A673 (cell line): Measurements from ENCODE around the gene ITCH. TPM values are rescaled to one million over a fixed set of nuclear protein-coding genes. Genes with fewer than 3 reads are reported as not detected.

Experiments used
- BruUV-seq: library from RNA; stranded (reverse); fragments of 400-500 nt; replicated peaks from 2 replicates; lab custom pipeline; 2021; lab: Mats Ljungman, UMichigan
- CTCF ChIA-PET: fragments of 300-600 bp; sonication (Branson Sonifier 250); formaldehyde crosslinking; loops from one replicate; lab custom pipeline; 2022; ENCODE audit warnings: antibody characterized with exemption; lab: Charles Lee
- POLR2A ChIA-PET: fragments of 300-600 bp; sonication (Branson Sonifier 250); formaldehyde crosslinking; loops from one replicate; lab custom pipeline; 2022; ENCODE audit warnings: antibody characterized with exemption; ENCODE audit not compliant: low non-redundant PET; lab: Charles Lee
- DNase-seq: peaks from one replicate; pipeline ENCODE4 v3.0.0-alpha.2; 2015; ENCODE audit warnings: low spot score
- H3K27ac ChIP-seq: fragments of 200-600 bp; sonication (generic); 2 replicates; pipeline ENCODE4 v1.5.1; 2016; ENCODE audit warnings: mixed run types, low read depth, mild to moderate bottlenecking, mixed read lengths, antibody characterized with exemption, low read length; ENCODE audit not compliant: poor library complexity, severe bottlenecking
- H3K27me3 ChIP-seq: fragments of 200-600 bp; sonication (generic); replicated peaks from 2 replicates; pipeline ENCODE4 v1.6.1; 2017; ENCODE audit warnings: mixed run types, low read depth, mild to moderate bottlenecking, mixed read lengths, antibody characterized with exemption, low read length; ENCODE audit not compliant: insufficient read depth, poor library complexity
- H3K36me3 ChIP-seq: fragments of 200-600 bp; sonication (generic); 2 replicates; pipeline ENCODE4 v1.6.1; 2016; ENCODE audit warnings: mixed run types, mild to moderate bottlenecking, mixed read lengths, antibody characterized with exemption, low read length; ENCODE audit not compliant: insufficient read depth, poor library complexity, severe bottlenecking
- H3K4me1 ChIP-seq: fragments of 200-600 bp; sonication (generic); 2 replicates; pipeline ENCODE4 v1.6.1; 2017; ENCODE audit warnings: mixed run types, mild to moderate bottlenecking, mixed read lengths, antibody characterized with exemption, low read length; ENCODE audit not compliant: insufficient read depth, poor library complexity, severe bottlenecking
- H3K4me3 ChIP-seq: fragments of 200-600 bp; sonication (generic); 2 replicates; pipeline ENCODE4 v1.5.1; 2016; ENCODE audit warnings: low read depth, mixed run types, mild to moderate bottlenecking, mixed read lengths, low read length; ENCODE audit not compliant: poor library complexity, severe bottlenecking
- H3K9me3 ChIP-seq: fragments of 200-600 bp; sonication (generic); 2 replicates; pipeline ENCODE4 v1.6.1; 2016; ENCODE audit warnings: mixed run types, low read depth, mild to moderate bottlenecking, mixed read lengths, antibody characterized with exemption, low read length; ENCODE audit not compliant: poor library complexity, severe bottlenecking
- CTCF ChIP-seq: fragments of 300-800, 200-600 bp; sonication (generic); conservative IDR thresholded peaks from 2 replicates; pipeline ENCODE4 v1.5.1; 2017; ENCODE audit warnings: low read depth, mild to moderate bottlenecking, antibody characterized with exemption, low read length, moderate library complexity, mixed read lengths
- EZH2 ChIP-seq: fragments of 200-600 bp; sonication (generic); IDR thresholded peaks from 2 replicates; pipeline ENCODE4 v1.6.1; 2017; ENCODE audit warnings: borderline replicate concordance, low read depth, mild to moderate bottlenecking, mixed read lengths, antibody characterized with exemption, low read length; ENCODE audit not compliant: poor library complexity, severe bottlenecking
- intact Hi-C: fragments of 100-400 bp; cut with micrococcal nuclease; formaldehyde crosslinking; loops from one replicate; pipeline ENCODE4 v1.10.0; 2022; ENCODE audit not compliant: unreplicated experiment
- total RNA-seq: library from RNA; stranded (reverse); gene quantifications from 2 replicates; pipeline ENCODE4 v1.2.3, GENCODE V29; 2021

The ITCH gene
- total RNA-seq, 1 experiment from 2014 or later = 56.2 TPM

- H3K4me1 ChIP-seq = peaks cover 9% of the 10 kb centered on the region
- ChIA-PET POLR2A (no interaction called here), CTCF (no interaction called here)
- TF ChIP-seq CTCF = no peak
- TF ChIP-seq EZH2 = no peak
- H3K4me3 ChIP-seq = no peak overlapping the region
- no TSS peak for BruUV-seq
- H3K27me3 ChIP-seq = no peaks in the 10 kb centered on the region
- DNase-seq = no peak
- intact Hi-C loops = no loop called here
- no peaks in the 10 kb centered on the region for H3K9me3 ChIP-seq
- H3K36me3 ChIP-seq = peaks cover 31% of the 10 kb centered on the region
- H3K27ac ChIP-seq = no peak overlapping the region
Observed at GRCh38 chr20:34369265-34369664, 6.2 kb downstream of the ITCH start.

- H3K27ac ChIP-seq = no peak overlapping the region
- H3K4me1 ChIP-seq = peaks cover 6% of the 10 kb centered on the region
- ChIA-PET CTCF (no interaction called here), POLR2A (no interaction called here)
- peaks cover 34% of the 10 kb centered on the region for H3K36me3 ChIP-seq
- intact Hi-C loops = no loop called here
- no peak for TF ChIP-seq EZH2
- no peak for TF ChIP-seq CTCF
- BruUV-seq = no TSS peak
- no peaks in the 10 kb centered on the region for H3K27me3 ChIP-seq
- no peaks in the 10 kb centered on the region for H3K9me3 ChIP-seq
- no peak overlapping the region for H3K4me3 ChIP-seq
- no peak for DNase-seq
Observed at GRCh38 chr20:34370062-34370461, 7.0 kb downstream of the ITCH start.

GRCh38 chr20:34373445-34373844, 10.4 kb downstream of the ITCH start:
- CTCF ChIA-PET = interaction anchor here (0.8 kb wide), 1 partner anchor 61 kb away, joined by 3 read pairs; no protein-coding TSS in a partner anchor

More at GRCh38 chr20:34373445-34373844, 10.4 kb downstream of the ITCH start:
- intact Hi-C loops = no loop called here
- TF ChIP-seq CTCF (no peak), EZH2 (no peak)
- Histone ChIP-seq H3K36me3 (peaks cover 37% of the 10 kb centered on the region), H3K4me1 (peaks cover 3% of the 10 kb centered on the region), H3K9me3 (no peaks in the 10 kb centered on the region), H3K27me3 (no peaks in the 10 kb centered on the region), H3K4me3 (no peak overlapping the region), H3K27ac (no peak overlapping the region)
- BruUV-seq = no TSS peak
- no peak for DNase-seq
- POLR2A ChIA-PET = interaction anchor here (0.6 to 0.7 kb wide), 2 partner anchors 9 to 492 kb away, joined by 3 to 4 read pairs; no protein-coding TSS in a partner anchor
